K562 (cell line): Measurements from ENCODE around the gene CYLD.

Experiments
- CBX2 ChIP-seq: fragments of 200-600 bp; sonication (generic); IDR thresholded peaks from one replicate; pipeline ENCODE4 v1.6.1; 2012; ENCODE audit warnings: mild to moderate bottlenecking, low read length, inconsistent platforms; ENCODE audit not compliant: insufficient read depth, poor library complexity, severe bottlenecking
- DACH1 ChIP-seq: fragments of 450-650 bp; IDR thresholded peaks from 2 replicates; pipeline ENCODE4 v1.6.1; 2018; ENCODE audit not compliant: partially characterized antibody
- EP300 ChIP-seq: IDR thresholded peaks from 2 replicates; pipeline ENCODE4 v1.6.1; 2012; ENCODE audit warnings: low read length, improper control_type of control experiment
- ZNF639 ChIP-seq, 2 experiments: fragments of 200-800 bp in 1 of 2; sonication (Bioruptor generic) in 1 of 2; sonication (generic) in 1 of 2; formaldehyde crosslinking in 1 of 2; IDR thresholded peaks in 1 of 2; conservative IDR thresholded peaks in 1 of 2; 2 replicates each; pipeline versions ENCODE4 v1.5.0 to v1.6.1; 2016 to 2020; ENCODE audit warnings: missing compliant biosample characterization in 1 of 2, missing genetic modification characterization in 1 of 2, missing genetic modification reagents in 1 of 2

GRCh38 chr16:50762241-50762640 is 20.4 kb downstream of the CYLD start:
- TF ChIP-seq CBX2 (no peak), ZNF639 (CRISPR knock-in tag; conservative IDR thresholded peaks at IDR 0.05 in 1 of 2, IDR thresholded peaks at IDR 0.05 in 1 of 2) (no peak), DACH1 (no peak), EP300 (no peak)
